HG03575 (cell line): ENCODE measurements around the gene CCT8L2.
"Not testable (repeated sequence)": the region's sequence is repeated elsewhere in the genome, so short reads cannot be mapped to it uniquely, and the experiment has no call there.

Source experiments
- ATAC-seq: cut with Tn5 transposase; IDR thresholded peaks from one replicate; pipeline ENCODE4 v1.9.1; 2021; ENCODE audit not compliant: unreplicated experiment, insufficient number of reproducible peaks, low FRiP score; ENCODE audit errors: extremely low read depth

CCT8L2 gene

DNA sequence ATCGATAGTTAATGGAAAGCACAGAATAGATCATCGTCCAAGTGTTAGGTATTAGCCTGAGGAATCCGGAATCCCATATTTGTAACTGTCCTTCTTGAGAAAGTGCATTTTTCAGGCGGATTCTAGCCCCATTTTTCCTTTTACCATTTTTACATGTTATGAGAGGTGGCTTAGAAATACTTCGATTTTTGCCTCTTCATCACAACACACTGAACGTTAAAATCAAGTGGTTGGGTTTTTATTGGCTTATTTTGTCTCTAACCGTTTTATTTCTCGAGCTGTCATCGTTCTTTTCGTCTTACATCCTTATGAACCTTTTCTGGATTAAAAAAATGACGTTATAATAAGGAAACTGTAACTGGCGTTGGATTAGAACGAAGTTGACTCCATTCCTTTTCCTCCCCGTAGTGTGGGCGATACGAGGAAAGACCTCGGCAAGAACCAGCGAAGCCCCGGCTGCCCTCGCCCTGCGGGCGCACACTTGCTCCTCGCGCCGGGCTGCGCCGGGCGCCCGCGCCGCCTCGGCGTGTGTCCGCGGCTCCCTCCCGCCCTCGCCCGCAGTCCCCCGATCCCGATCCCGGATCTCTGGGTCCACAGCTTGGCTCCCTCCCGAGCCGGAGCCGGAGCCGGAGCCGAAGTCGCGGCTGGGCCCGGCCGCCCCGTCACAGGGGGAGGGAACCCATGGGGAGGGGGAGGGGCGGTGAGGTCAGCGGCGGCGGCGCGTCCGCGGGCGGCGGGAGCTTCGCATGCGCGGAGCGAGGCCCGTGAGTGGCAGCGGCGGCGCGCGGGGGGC lies 8.2 kb upstream of the CCT8L2 start:
- not testable (repeated sequence) for ATAC-seq

DNA sequence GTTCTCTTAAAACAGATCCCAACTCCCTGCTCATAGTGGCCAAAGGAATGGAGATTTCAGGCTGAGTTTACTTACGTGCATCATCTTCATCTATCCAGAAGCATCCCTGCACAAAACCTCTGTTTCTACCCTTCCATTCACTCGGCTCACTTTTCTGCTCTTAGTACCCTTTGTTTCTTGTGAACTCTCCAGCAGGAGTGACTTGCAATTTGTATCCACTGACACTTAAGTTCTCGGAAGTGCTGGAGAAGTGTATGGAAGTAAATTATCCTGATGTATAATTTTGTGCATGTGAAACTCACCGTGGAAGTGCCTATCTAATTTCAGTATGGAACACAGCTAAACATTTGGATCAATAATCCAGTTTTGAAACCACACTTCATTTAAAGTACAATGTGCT lies 7.0 kb upstream of the CCT8L2 start:
- not testable (repeated sequence) for ATAC-seq

DNA sequence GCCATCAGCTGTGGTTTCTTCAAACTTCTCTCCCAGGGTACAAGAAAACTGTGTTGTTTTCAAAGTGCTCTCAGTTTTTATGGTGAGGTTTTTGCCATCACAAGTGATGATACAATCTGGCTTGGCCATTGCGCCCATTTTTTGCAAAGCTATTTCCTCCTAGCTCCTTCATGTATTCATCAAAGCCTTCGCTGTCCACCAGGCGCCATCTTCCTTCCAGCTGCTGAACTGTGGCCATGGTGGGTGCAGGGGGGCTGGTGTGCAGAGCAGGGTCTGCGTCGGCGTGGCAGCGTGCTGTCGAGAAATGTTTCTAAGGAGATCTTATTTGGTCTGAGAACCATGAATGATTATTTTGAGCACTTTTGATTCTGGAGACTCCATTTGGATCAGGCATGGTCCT lies 2.6 kb upstream of the CCT8L2 start:
- not testable (repeated sequence) for ATAC-seq

DNA sequence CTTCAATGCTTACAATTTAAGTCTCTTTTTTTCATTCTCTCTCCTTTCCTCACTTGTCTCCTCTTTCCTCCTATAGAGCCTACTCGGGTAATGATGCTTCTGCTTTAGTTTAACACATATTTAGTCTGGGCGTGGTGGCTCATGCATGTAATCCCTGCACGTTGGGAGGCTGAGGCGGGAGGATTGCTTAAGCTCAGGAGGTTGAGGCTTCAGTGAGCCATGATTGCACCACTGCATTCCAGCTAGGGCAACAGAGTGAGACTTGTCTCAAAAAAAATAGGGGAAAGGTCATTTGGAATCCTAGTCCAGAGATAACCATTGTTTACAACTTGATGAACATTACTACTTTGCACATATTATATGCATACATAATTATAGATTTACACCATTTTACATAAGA lies 1.4 kb upstream of the CCT8L2 start:
- no peak for ATAC-seq

DNA sequence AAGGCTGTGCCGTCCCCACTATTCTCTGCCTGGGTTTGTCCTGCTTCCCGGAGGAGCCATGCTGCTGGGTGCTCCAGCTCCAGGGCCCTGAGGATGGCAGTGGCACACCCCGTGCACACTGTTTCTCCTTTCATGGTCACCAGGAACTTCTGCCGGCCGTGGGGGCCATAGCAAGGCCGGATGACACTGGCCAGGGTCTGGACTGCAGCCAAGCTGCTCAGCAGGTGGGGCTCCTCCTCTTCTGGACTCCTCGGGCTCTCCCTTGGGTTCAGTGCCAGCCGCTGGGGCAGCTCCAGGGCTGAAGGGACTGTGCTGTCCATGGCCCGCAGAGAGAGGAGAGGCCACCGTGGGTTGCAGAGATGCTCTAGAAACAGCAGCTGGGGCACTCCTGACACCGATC lies 379 bp downstream of the CCT8L2 start:
- ATAC-seq = not testable (repeated sequence)

DNA sequence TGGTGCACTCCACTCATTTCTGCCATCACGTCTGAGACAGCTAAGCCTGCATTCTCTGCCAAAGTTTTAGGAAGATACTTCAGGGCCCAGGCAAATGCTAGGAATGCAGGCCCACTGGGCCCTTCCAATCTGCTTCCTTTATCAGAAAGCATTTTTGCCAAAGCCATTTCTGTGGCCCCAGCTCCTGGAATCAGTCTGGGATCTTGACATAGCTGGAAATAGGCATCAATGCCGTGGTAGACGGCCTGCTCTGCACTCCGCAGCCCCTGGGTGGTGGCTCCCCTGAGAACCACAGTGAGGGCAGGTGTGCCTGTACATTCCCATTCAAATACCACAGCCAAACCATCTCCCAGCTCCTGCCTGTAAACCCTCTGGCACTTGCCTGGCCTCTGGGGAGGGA lies 1.5 kb downstream of the CCT8L2 start:
- not testable (repeated sequence) for ATAC-seq

DNA sequence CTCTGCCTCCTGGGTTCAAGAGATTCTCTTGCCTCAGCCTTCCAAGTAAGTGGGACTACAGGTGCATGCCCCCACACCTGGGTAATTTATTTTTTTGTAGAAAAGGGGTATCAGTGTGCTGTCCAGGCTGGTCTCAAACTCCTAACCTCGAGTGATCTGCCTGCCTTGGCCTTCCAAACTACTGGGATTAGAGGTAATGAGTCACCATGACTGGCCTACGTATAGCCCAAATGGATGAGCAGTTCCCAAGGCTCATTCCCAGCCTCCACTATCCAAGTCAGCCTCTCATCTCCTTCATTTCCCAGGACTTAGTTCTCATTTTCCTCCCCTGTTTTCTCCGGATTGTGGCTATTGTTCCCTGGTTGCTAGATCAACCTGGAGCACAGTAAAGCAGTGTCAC lies 5.6 kb downstream of the CCT8L2 start:
- ATAC-seq = no peak

DNA sequence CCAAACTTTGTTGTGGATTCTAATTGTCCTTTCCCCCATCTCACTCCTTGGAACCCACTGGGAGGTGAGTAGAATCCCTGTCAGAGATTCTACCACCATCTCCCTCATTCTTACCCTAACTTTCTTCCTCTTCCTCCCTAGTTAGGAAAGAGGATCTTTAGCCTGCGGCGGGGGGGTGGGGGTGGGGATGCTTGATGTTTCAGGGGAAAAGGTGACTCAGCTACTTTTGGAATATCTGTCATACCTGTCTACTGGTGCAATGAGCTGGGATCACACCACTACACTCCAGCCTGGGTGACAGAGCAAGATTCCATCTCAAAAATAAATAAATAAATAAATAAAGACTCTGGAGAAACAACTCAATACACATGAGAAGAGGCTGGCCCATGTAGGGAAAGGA lies 6.4 kb downstream of the CCT8L2 start:
- no peak for ATAC-seq

DNA sequence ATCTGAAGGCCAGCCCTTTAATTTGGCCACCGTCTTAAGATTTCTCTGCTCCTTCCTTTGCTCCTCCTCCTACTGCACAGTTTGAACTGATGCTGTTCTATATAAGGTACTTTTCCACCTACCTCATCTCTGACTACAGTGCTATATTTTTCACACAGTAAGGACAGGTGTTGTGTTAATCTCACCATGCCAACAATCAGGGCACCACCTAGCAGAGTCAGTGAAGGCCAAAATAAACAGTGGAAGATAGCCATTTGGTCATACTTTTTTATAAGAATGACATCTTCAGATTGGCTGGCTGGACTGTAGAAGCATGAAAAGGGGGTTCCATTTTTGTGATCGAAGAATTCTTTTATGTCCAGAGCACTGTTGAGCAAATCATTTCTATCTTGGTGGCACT lies 11.7 kb downstream of the CCT8L2 start:
- ATAC-seq = not testable (repeated sequence)

DNA sequence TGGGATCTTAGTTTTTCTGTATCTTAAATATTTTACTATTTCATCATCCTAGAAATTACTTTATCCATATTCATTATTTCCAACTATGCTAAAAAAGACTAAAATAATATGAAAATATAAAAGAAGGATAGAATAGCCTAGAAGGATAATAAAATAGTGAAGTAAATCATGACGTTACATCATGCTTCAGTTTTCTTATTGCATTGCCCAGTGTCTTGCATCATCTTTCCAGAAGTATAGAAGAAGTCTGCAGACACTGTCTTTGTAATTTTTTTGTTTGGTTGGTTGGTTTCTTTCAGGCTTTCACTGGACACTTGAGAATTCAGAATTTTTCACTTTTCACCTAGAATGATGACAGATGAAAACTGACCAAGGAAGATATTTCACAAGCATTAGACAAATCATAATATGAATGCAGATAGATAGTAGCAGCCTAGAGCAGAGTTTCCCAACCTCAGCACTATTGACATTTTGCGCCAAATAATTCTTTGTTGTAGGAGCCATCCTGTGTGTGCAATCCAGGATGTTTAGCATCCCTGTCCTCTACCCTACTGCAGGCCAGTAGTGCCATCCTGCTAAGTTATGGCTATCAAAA lies 23.3 kb downstream of the CCT8L2 start:
- not testable (repeated sequence) for ATAC-seq

DNA sequence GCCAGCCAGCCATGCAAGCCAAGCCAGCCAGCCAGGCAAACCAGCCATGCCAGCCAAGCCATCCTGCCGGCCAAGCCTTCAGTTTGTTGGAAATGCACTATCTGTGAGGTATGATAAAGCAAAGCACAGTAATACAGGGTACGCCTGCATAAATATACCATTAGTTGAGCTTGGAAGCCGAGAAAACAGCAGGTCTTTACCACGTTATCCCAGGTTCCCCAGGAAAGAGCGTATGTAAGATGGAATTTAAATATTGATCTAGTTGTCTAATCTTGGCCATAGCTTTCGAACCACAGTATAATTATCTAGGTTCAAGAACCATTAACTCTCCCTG lies 24.2 kb downstream of the CCT8L2 start:
- ATAC-seq = no peak

DNA sequence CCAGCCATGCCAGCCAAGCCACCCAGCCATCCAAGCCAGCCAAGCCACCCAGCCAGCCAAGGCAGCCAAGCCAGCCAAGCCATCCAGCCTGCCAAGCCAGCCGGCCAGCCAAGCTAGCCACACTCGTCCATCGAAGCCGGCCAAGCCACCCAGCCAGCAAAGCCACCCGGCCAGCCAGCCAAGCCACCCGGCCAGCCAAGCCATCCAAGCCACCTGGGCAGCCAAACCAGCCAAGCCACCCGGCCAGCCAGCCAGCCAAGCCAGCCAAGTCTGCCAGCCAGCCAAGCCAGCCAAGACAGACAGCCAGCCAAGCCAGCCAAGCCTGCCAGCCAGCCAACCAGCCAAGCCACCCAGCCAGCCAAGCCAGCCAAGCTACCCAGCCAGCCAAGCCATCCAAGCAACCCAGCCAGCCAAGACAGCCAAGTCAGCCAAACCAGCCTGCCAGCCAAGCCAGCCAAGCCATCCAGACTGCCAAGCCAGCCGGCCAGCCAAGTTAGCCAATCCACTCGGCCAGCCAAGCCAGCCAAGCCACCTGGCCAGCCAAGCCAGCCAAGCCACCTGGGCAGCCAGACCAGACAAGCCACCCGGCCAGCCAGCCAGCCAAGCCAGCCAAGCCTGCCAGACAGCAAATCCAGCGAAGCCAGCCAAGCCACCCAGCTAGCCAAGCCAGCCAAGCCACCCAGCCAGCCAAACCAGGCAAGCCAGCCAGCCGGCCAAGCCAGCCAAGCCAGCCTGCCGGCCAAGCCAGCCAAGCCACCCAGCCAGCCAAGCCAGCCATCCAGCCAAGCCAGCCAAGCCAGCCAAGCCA lies 24.8 kb downstream of the CCT8L2 start:
- ATAC-seq = not testable (repeated sequence)

DNA sequence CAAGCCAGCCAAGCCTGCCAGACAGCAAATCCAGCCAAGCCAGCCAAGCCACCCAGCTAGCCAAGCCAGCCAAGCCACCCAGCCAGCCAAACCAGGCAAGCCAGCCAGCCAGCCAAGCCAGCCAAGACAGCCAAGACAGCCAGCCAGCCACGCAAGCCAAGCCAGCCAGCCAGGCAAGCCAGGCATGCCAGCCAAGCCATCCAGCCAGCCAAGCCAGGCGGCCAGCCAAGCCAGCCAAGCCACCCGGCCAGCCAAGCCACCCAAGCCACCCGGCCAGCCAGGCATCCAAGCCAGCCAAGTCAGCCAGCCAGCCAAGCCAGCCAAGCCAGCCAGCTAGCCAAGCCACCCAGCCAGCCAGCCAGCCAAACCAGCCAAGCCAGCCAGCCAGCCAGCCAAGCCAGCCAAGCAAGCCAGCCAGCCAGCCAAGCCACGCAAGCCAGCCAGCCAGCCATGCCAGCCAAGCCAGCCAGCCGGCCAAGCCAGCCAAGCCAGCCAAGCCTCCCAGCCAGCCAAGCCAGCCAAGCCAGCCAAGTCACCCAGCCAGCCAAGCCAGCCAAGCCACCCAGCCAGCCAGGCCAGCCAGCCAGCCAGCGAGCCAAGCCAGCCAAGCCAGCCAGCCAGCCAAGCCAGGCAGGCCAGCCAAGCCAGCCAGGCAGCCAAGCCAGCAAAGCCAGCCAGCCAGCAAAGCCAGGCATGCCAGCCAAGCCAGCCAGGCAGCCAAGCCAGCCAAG lies 26.0 kb downstream of the CCT8L2 start:
- not testable (repeated sequence) for ATAC-seq

DNA sequence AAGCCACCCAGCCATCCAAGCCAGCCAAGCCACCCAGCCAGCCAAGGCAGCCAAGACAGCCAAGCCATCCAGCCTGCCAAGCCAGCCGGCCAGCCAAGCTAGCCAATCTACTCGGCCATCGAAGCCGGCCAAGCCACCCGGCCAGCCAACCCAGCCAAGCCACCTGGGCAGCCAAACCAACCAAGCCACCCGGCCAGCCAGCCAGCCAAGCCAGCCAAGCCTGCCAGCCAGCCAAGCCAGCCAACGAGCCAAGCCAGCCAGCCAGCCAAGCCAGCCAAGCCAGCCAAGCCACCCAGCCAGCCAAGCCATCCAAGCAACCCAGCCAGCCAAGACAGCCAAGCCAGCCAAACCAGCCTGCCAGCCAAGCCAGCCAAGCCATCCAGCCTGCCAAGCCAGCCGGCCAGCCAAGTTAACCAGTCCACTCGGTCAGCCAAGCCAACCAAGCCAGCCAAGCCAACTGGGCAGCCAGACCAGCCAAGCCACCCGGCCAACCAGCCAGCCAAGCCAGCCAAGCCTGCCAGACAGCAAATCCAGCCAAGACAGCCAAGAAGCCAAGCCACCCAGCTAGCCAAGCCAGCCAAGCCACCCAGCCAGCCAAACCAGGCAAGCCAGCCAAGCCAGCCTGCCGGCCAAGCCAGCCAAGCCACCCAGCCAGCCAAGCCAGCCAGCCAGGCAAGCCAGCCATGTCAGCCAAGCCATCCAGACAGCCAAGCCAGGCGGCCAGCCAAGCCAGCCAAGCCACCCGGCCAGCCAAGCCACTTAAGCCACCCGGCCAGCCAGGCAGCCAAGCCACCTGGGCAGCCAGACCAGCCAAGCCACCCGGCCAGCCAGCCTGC lies 26.8 kb downstream of the CCT8L2 start:
- not testable (repeated sequence) for ATAC-seq

DNA sequence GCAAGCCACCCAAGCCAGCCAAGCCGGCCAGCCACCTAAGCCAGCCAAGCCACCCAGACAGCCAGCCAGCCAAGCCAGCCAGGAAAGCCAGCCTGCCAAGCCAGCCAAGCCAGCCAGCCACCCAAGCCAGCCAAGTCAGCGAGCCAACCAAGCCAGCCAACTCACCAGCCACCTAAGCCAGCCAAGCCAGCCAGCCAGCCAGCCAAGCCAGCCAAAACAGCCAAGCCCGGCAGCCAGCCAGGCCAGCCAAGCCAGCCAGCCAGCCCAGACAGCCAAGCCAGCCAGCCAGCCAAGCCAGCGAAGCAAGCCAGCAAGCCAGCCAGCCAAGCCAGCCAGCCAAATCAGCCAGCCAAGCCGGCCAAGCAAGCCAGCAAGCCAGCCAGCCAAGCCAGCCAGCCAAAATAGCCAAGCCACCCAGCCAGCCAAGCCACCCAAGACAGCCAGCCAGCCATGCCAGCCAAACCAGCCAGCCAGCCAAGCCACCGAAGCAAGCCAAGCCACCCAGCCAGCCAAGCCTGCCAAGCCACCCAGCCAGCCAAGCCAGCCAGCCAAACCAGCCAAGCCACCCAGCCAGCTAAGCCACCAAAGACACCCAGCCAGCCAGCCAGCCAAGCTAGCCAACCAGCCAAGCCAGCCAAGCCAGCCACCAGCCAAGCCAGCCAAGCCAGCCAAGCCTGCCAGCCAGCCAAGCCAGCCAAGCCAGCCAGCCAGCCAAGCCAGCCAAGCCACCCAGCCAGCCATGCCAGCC lies 27.6 kb downstream of the CCT8L2 start:
- ATAC-seq = not testable (repeated sequence)

DNA sequence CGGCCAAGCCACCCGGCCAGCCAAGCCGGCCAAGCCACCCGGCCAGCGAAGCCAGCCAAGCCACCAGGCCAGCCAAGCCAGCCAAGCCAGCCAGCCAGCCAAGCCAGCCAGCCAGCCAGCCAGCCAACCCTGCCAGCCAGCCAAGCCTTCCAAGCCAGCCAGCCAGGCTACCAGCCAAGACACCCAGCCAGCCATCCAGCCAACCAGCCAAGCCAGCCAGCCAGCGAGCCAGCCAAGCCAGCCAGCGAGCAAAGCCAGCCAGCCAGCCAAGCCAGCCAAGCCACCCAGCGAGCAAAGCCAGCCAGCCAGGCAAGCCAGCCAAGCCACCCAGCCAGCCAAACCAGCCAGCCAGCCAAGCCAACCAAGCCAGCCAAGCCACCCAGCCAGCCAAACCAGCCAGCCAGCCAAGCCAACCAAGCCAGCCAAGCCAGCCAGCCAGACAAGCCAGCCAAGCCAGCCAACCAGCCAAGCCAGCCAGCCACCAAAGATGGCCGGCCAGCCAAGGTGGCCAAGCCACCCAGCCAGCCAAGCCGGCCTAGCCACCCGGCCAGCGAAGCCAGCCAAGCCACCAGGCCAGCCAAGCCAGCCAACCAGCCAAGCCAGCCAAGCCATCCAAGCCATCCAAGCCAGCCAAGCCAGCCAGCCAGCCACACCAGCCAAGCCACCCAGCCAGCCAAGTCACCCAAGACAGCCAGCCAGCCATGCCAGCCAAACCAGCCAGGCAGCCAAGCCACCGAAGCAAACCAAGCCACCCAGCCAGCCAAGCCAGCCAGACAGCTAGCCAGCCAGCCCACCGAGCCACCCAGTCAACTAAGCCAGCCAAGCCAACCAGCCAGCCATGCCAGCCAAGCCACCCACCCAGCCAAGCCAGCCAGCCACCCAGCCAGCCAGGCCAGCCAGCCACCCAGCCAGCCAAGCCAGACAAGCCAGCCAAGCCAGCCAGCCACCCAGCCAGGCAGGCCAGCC lies 28.8 kb downstream of the CCT8L2 start:
- ATAC-seq = no peak
